Epithelial cell of alveolus of lung (primary cell): ENCODE measurements around the gene MEST. TPM values are rescaled to one million over a fixed set of nuclear protein-coding genes. Genes with fewer than 3 reads are reported as not detected.

Source experiments
- total RNA-seq: library from RNA; depleted of rRNA; stranded (reverse); fragments of >200 nt; gene quantifications from 2 replicates; pipeline ENCODE4 v1.2.1, GENCODE V29; 2015

Gene MEST
- 44.7 and 109 TPM in 2 replicates for total RNA-seq

GRCh38 chr7:130491841-130492522, at the start of gene MEST:
Gene MEST (plus strand): TSS chr7:130492085. CDS start chr7:130492314, 229 bp downstream.

Other genes starting within 250 kb of the MEST start
- not detected in 2 replicates for gene CPA2, start 225.2 kb upstream of the MEST start, total RNA-seq
- gene CPA4, start 198.9 kb upstream of the MEST start, total RNA-seq, result 1.8 and 3.1 TPM in 2 replicates
- gene CPA5, start 147.3 kb upstream of the MEST start, total RNA-seq, result not detected in 2 replicates
- gene CPA1, start 111.6 kb upstream of the MEST start, total RNA-seq, result not detected in 2 replicates
- 24.9 and 26.9 TPM in 2 replicates for gene CEP41, start 51.1 kb upstream of the MEST start, total RNA-seq
- 10.9 and 26.5 TPM in 2 replicates for gene COPG2, start 176.7 kb downstream of the MEST start, total RNA-seq
- not detected in 2 replicates for gene TSGA13, start 194.5 kb downstream of the MEST start, total RNA-seq
- gene KLF14, start 242.1 kb downstream of the MEST start, total RNA-seq, result 0.13 TPM in 1 of 2 replicates, not detected in the other